SKM-1 (cell line): ENCODE results near the gene HOGA1.
"Not testable (repeated sequence)": the region's sequence is repeated elsewhere in the genome, so short reads cannot be mapped to it uniquely, and the experiment has no call there.

Experiments used
- DNase-seq: peaks from one replicate; lab custom pipeline; 2025; ENCODE audit not compliant: unreplicated experiment; lab: John Stamatoyannopoulos, UW

Gene HOGA1

GRCh38 chr10:97554336-97554735 lies 29.9 kb upstream of the HOGA1 start:
- not testable (repeated sequence) for DNase-seq

DNA sequence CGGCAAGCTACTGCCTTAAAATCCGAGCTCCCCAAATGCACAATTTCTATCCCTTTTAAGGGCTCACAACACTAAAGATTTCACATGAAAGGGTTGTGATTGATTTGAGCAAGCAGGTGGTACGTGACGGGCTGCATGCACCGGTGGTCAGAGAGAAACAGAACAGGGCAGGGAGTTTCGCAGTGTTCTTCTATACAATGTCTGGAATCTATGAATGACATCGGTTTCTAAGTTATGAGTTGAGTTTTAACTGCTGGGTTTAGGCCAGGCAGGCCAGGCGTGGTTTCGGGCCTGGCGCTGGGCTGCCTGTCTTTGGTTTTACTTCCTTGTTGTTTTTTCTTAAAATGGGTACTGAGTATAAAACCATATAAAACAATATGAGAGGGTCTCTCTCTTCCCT lies 28.6 kb upstream of the HOGA1 start:
- not testable (repeated sequence) for DNase-seq

- not testable (repeated sequence) for DNase-seq
Measured at GRCh38 chr10:97560731-97561381, 23.3 kb upstream of the HOGA1 start.

- not testable (repeated sequence) for DNase-seq
Measured at GRCh38 chr10:97561386-97562077, 22.7 kb upstream of the HOGA1 start.

GRCh38 chr10:97562329-97562728 lies 21.9 kb upstream of the HOGA1 start:
- DNase-seq: not testable (repeated sequence)

GRCh38 chr10:97563337-97563736 lies 20.9 kb upstream of the HOGA1 start:
- DNase-seq: no peak

DNA sequence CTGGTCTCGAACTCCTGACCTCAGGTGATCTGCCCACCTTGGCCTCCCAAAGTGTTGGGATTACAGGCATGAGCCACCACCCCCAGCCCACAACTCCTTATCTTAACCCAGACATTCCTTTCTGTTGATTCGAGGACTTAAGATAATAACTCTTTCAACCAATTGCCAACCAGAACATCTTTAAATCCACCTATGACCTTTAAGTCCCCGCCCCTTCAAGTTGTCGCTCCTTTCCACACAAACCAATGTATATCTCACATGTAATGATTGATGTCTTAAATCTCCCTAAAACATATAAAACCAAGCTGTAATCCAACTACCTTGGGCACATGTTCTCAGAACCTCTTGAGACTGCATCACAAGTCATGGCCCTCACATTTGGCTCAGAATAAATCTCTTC lies 19.4 kb upstream of the HOGA1 start:
- no peak for DNase-seq

DNA sequence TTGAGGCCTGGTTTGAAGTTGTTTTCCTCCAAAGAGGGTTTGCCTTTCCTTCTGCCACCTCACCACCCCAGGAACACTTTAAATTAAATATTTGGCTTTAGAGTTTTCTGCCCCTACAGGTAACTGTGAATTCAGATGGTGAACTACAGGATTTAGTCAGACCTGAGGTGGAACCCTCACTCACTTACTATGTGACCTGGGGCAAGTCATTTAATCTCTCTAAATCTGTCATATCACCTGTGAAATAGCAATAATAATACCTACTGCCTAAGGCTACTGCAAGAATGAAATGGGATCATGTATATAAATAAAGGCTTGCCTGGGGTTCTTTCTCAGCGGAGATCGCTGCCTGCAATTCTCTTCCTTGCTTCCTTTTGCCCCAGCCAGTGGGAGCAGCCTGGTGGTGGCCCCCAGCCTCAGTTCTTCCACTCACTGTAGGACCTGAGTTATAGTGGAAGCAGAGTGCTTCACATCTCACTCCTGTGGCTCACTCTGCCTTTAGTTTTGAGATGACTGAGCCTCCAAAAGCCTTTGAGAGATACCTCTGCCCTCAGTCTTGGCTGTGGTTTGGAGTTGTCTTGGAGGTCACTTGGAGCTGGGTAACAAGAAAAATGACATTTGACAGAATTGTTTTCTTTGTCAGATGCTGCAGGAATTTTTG lies 17.7 kb upstream of the HOGA1 start:
- DNase-seq: no peak

GRCh38 chr10:97567891-97568290 lies 16.3 kb upstream of the HOGA1 start:
- no peak for DNase-seq

DNA sequence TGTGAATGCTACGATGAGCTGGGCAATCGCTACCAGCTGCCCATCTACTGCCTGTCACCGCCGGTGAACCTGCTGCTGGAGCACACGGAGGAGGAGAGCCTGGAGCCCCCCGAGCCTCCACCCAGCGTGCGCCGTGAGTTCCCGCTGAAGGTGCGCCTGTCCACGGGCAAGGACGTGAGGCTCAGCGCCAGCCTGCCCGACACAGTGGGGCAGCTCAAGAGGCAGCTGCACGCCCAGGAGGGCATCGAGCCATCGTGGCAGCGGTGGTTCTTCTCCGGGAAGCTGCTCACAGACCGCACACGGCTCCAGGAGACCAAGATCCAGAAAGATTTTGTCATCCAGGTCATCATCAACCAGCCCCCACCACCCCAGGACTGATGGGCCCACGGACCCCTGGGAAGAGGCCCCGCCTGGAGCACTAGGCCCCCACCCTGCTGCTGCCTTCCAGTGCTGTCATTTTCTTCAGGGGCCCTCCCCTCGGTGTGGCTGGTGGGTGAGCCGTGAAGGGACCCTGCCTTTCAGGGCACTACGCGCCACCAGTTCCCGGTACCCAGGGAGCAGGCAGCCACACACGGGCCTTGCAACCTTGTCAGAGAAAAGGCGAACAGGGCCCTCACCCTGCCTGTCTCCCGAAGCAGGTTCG lies 13.9 kb upstream of the HOGA1 start:
- DNase-seq: no peak

- DNase-seq: no peak
Measured at GRCh38 chr10:97570789-97571471, 13.3 kb upstream of the HOGA1 start.

- DNase-seq: no peak
Measured at GRCh38 chr10:97571622-97572021, 12.6 kb upstream of the HOGA1 start.

- peak; percentile 43 for DNase-seq
Measured at GRCh38 chr10:97572214-97572989, 11.8 kb upstream of the HOGA1 start, which contains the start of gene ANKRD2. Gene ANKRD2 (plus strand): TSS chr10:97572779. CDS start chr10:97572789, 10 bp downstream.

DNA sequence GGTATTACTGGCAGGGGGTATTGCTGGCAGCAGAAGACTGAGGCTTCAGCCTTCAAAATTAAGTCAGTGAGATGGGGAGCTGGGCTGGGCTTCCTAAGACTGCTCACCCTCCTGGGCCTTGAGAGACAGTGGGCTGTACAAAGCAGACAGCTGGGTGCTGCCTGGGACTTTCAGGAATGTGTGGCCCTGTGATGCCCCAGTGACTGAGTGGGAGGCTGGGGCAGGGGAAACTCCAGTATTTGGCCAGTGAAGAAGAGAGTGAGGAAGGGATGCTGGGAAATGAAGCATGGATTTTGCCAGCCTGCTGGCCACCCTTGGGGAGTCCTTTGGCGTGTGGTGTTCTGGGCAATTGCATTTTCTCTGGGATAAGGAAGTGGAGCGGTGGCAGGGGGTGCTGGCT lies 11.2 kb upstream of the HOGA1 start:
- DNase-seq: no peak

DNA sequence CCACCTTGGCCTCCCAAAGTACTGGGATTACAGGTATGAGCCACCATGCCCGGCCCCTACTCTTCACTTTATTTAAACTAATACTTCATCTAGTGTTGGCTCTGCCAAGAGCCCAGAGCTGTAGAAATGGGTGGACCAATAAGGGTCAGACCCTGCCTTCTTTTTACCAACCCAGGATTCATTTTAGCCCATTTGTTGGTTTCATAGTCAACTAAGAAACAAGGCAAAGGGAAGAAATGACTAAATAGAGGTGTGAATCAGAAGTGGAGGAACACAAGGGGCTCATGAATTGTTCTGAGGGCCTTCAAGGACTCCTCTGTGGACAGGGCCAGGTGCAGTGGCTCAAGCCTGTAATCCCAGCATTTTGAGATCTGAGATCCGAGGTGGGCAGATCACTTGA lies 10.5 kb upstream of the HOGA1 start:
- DNase-seq: no peak

DNA sequence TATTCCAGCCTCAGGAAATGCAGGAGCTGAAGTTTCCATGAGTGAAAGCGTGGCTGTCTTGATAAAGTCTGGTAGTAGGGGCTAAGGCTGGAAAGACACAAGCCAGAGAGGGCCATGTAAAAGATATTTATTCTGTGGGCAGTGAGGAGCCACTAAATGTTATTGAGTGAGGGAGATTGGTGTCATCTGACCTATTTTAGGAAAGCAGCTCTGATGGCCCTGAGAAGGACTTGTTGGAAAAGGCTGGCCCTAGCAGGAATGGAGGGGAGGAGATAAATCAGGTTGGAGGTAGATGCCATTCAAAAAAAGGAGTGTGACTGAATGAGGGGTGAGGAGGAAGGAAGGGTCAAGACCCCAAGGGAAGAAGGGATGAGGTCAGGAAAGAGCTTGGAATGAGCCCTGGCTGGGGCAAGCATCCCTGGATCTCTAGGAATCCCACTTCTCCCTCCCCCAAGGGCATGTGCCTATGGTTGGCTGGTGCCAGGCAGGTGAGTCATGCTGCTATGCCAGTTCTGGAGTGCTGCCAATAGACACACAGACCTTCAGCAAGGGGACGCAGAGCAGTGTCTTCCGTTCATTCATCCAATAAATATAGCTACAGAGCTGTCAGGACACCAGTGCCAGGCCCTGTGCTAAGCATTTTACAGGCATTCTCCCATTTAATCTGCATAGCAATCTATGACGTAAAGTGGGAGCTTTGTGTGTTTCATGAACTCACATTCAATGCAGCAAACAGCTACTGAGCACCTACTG lies 9.6 kb upstream of the HOGA1 start:
- no peak for DNase-seq

DNA sequence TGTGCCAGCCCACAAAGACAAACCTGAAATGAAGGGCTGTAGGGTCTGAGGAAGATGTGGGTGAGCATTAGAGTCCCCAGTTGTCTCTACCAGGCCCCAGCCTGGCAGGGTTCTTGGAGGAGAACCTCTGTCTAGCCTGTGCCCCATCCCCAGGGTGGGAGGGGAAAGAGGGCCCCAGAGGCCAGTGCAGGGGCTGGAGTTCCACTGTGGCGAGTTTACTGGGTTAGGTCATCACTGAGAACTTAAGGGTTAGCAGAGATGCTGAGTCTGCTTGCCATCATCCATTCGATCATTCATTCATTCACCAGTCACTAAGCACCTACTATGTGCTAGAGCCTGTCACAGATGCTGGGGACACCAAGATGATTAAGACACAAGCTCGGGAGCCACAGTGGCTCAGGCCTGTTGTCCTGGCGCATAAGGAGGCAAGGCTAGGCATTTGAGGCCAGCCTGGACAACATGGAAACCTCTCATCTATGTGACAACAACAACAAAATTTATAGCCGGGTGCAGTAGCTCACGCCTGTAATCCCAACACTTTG lies 9.0 kb upstream of the HOGA1 start:
- DNase-seq: no peak

DNA sequence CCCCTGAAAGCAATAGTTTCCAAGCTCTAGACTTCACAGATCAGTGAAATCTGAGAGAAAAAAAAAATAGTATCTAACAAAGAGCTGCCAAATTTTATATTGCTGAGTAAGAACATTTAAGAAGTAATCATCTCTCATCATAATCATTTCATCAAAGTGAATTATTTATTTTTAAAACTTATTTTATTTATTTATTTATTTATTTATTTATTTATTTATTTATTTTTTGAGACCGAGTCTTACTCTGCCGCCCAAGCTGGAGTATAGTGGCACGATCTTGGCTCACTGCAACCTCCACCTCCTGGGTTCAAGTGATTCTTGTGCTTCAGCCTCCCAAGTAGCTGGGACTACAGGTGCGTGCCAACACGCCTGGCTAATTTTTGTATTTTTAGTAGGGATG lies 7.7 kb upstream of the HOGA1 start:
- not testable (repeated sequence) for DNase-seq

GRCh38 chr10:97577701-97578100 lies 6.5 kb upstream of the HOGA1 start:
- DNase-seq: no peak
